Stimulated activated CD8-positive, alpha-beta memory T cell treated with anti-CD3 and anti-CD28 coated beads, Interleukin-15, amount 100 ng/mL, for 24 hours (primary cell): ENCODE measurements around the gene DUSP9.

Source experiments
- DNase-seq: peaks from one replicate; pipeline ENCODE4 v3.0.0-alpha.2; 2020; ENCODE audit warnings: low read depth

The DUSP9 gene

GRCh38 chrX:153622661-153623309 is 24.2 kb upstream of the DUSP9 start:
- DNase-seq = no peak

DNA sequence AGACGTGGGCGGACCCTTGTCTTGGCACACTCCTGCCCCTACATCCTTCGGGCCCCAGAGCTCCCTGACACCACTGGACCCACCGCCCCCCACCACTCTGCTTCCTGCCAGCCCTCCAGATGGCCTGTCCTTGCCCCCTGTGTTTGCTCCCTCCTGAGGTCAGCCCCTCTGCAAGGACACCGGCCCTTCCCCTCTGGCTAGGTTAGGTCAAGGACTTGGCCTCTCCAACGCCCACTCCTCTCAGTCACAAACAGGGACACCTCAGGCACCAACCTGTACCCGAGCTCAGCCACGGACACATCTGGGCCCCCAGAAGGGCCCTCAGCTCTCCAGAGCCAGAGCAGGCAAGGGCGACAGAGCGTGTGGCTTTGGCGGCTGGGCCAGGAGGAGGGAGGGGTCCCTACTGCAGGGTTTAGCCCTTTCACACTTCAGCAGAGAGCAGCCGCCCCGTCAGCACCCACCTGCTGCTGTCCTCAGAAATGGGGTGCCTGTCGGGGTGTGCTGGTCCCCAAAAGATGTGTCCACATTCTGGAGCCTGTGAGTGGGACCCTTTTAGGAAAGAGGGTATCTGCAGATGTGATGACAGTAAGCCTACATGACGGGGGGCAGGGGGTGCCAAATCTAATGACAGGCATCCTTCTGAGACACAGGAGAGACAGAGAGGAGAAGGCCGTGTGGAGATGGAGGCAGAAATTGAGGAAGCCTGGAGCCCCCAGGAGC is 23.5 kb upstream of the DUSP9 start:
- DNase-seq = no peak

GRCh38 chrX:153624196-153625091 is 22.6 kb upstream of the DUSP9 start:
- no peak for DNase-seq

- no peak for DNase-seq
Measured at GRCh38 chrX:153625271-153626024, 21.6 kb upstream of the DUSP9 start.

- DNase-seq = no peak
Measured at GRCh38 chrX:153626025-153626633, 20.9 kb upstream of the DUSP9 start.

- no peak for DNase-seq
Measured at GRCh38 chrX:153626863-153627674, 19.9 kb upstream of the DUSP9 start.

DNA sequence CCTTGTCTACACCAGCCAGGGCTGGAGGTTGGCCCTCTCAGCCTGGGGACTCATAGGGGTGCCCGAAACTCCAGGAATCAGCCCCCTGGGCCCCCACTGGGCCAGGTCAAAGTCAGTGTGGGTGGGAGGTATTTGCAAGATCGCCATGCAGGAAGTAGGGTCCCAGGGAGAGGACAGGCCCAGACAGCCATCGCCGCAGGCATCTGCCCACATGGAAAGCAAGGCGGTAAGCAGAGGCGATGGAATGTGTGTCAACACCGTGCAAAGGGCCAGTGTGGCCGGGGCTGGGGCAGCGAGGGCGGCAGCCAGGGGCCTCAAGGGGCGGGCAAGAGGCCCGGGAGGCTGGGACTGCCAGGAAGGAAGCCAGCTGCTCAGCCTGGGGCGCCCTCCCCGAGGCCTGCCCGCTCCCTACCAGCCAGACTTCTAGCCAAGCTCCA is 19.3 kb upstream of the DUSP9 start:
- no peak for DNase-seq

DNA sequence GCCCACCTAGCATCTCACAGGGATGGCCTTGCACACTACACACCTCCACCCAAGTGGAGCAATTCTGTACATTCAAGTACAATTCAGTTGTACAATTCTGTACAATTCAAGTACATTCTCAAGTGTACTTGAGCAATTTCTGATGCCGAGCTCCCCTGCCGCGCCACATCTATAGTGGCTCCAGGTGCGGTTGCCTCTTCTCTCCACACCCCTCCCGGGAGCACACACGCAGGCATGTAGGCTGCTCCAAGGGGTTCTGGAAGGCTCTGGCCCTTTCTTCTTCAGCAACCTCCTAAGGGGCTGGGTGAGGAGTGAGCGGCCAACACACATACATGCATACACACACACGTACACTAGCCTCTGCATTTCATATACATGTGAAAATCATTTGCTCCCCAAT is 18.9 kb upstream of the DUSP9 start:
- DNase-seq = no peak

DNA sequence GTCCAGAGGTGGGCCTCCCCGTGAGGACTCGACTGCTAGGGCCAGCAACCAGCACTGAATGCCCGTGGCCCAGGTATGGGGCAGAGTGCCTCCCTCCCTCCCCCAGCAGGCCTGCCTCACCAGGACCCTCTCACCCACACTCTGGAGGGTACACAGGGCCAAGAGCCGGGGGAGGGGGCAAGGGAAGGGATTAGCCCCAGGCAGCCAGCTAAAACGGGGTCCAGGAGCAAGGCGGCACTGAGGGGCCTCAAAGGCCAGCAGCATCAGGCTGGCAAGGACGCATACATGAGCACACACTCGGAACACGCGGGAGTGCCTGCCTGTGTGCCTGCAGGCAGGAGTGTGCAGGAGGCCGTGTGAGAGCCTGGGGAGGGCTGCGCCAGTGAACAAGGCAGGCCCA is 18.3 kb upstream of the DUSP9 start:
- DNase-seq = no peak

GRCh38 chrX:153631346-153631745 is 15.7 kb upstream of the DUSP9 start:
- no peak for DNase-seq

DNA sequence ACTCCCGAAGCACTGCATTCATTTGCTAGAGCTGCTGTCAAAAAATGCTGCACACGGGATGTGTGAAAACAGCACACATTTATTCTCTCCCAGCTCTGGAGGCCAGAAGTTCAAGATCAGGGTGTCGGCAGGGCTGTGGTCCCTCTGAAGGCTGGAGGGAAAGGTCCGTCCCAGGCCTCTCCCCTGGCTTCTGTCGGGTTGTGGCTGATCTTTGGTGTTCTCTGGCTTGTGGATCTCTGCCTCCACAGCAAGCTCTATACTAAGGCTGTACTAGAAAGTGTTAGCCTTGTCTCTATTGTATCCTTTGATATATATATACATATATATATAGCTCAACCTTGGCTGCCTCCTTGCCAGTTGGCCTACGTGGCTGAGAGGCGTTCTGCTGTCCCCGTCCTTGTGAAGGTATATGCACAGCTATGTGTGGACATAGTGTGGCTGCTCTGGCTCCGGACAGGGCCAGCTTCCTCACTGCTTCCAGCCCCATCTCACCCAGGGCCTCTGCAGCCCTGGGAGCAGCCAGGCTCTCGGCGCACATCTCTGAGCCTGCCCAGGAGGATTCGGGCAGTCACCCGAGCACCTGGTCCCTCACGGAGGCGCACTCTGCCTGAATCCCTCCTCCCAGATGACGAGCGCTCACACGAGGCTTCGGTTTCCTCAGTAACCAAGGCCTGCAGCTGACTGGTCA is 15.0 kb upstream of the DUSP9 start:
- no peak for DNase-seq

DNA sequence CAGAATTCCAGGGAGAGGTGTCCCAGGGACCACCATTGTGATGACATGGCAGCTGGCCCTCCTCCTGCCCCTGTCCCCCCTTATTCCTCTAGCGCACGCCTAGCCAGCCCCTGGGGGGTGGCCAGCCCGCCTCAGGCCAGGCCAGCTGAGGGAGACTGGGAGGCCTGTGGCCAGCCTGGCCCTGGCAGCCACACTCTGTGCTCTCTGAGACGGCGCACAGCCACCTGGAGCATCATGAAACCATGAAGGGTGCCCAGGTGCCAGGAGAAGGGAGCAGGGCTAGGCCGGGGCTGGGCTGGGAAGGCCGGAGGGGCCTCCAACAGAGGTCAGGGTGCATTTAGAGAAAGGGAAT is 14.4 kb upstream of the DUSP9 start:
- no peak for DNase-seq

GRCh38 chrX:153633048-153633447 is 14.0 kb upstream of the DUSP9 start:
- no peak for DNase-seq

GRCh38 chrX:153633607-153634180 is 13.3 kb upstream of the DUSP9 start:
- DNase-seq = no peak

DNA sequence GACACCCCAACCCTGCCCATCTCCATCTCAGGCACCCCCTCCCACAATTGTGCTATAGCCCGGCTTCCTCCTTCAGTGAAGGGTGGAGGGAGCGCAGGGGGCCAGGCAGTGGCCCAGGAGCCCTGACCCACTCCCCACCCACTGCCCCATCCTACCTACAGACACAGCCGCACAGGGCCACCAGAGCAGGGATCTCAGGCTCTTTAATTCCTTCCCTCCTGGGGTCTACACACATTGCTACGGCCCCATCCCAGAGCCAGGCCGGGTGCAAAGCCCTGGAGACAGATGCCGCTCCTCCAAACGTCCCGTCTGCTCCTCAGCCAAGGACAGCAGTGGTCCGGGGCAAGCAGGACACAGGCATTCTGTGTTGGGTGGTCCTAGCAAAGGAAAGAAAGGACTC is 12.8 kb upstream of the DUSP9 start:
- no peak for DNase-seq

GRCh38 chrX:153634832-153635231 is 12.2 kb upstream of the DUSP9 start:
- DNase-seq = no peak

DNA sequence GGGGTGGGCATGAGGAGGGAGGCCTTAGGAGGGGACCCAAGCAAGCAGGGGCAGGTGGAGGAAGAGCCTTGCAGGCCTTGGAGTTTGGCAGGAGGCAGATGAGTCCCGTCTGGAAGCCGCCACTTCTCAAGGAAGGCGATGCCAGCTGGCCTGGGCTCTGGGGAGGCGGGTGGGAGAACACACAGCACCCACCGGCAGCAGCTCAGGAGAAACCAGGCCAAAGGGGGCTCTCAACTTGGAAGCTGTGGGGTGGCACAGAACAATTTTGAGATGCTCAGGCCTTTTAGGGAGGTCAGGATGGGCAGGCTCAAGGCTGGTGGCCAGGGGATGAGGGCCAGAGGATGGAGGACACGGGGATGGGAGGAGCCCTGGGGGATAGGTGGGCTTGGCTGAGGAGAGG is 11.6 kb upstream of the DUSP9 start:
- no peak for DNase-seq

- no peak for DNase-seq
Measured at GRCh38 chrX:153635788-153636668, 11.0 kb upstream of the DUSP9 start.

GRCh38 chrX:153636716-153637115 is 10.3 kb upstream of the DUSP9 start:
- DNase-seq = no peak
